NB4 (cell line): ENCODE results near the gene C11orf52.

Source experiments
- DNase-seq: peaks from one replicate; pipeline ENCODE4 v3.0.0; 2010; ENCODE audit warnings: low read depth
- H3K4me3 ChIP-seq: one replicate; pipeline ENCODE4 v1.5.1; 2011; ENCODE audit warnings: mild to moderate bottlenecking, low read depth, low read length, moderate library complexity
- CTCF ChIP-seq: IDR thresholded peaks from one replicate; pipeline ENCODE4 v1.5.1; 2012; ENCODE audit warnings: low read depth, low read length
- MAX ChIP-seq: IDR thresholded peaks from 2 replicates; pipeline ENCODE4 v1.6.1; 2011; ENCODE audit warnings: low read depth, low read length
- MYC ChIP-seq: IDR thresholded peaks from 2 replicates; pipeline ENCODE4 v1.6.1; 2011; ENCODE audit warnings: low read depth, low read length
- POLR2A ChIP-seq: IDR thresholded peaks from 2 replicates; pipeline ENCODE4 v1.6.1; 2011; ENCODE audit warnings: mild to moderate bottlenecking; ENCODE audit not compliant: insufficient read length; ENCODE audit errors: extremely low read depth

The C11orf52 gene

GRCh38 chr11:111918390-111919256, at the start of gene C11orf52:
TSS of gene C11orf52 (plus strand) at chr11:111918913. CDS start at chr11:111918973, 60 bp downstream.
- no peak for TF ChIP-seq CTCF
- TF ChIP-seq MYC, result no peak
- no peak for TF ChIP-seq MAX
- no peak for TF ChIP-seq POLR2A

GRCh38 chr11:111870113-111870512, 48.6 kb upstream of the C11orf52 start:
- TF ChIP-seq POLR2A (no peak), MAX (no peak), CTCF (no peak), MYC (no peak)
- DNase-seq, result no peak
- H3K4me3 ChIP-seq, result peak overlapping the region; percentile 78

More at GRCh38 chr11:111918390-111919256, at the start of gene C11orf52:
- no peak for DNase-seq
- no peak within 1 kb of the TSS for H3K4me3 ChIP-seq

GRCh38 chr11:111870522-111870885, 48.2 kb upstream of the C11orf52 start:
- H3K4me3 ChIP-seq, result peak overlapping the region; percentile 78
- DNase-seq, result no peak
- no peak for TF ChIP-seq POLR2A
- no peak for TF ChIP-seq CTCF
- no peak for TF ChIP-seq MAX
- no peak for TF ChIP-seq MYC

GRCh38 chr11:111870886-111871692, 47.6 kb upstream of the C11orf52 start, which contains the start of gene ALG9:
TSS of gene ALG9 (minus strand) at chr11:111871581. CDS start at chr11:111871482, 99 bp downstream.
- DNase-seq, result peak; percentile 90
- peak within 1 kb of the TSS; percentile 78 for H3K4me3 ChIP-seq
- peak; percentile 55 for TF ChIP-seq MAX
- TF ChIP-seq POLR2A, result peak; percentile 52
- 0 out of 2 replicates have a peak, but pooled peaks have one; percentile 34 for TF ChIP-seq MYC
- TF ChIP-seq CTCF, result no peak

GRCh38 chr11:111871693-111872161, 47.0 kb upstream of the C11orf52 start:
- DNase-seq, result peak; percentile 20
- H3K4me3 ChIP-seq, result peak overlapping the region; percentile 78
- TF ChIP-seq POLR2A, result no peak
- TF ChIP-seq MYC, result no peak
- TF ChIP-seq CTCF, result no peak
- TF ChIP-seq MAX, result no peak
